Stimulated activated CD8-positive, alpha-beta memory T cell treated with anti-CD3 and anti-CD28 coated beads, Interleukin-12 subunit alpha, Interleukin-12 subunit beta, amount 100 ng/mL, for 1 hour (primary cell): ENCODE measurements around the gene GTPBP3.
"Not testable (repeated sequence)": the region's sequence is repeated elsewhere in the genome, so short reads cannot be mapped to it uniquely, and the experiment has no call there.

Experiments used
- DNase-seq: peaks from one replicate; pipeline ENCODE4 v3.0.0-alpha.2; 2020; ENCODE audit warnings: low read depth

GTPBP3 gene

GRCh38 chr19:17341845-17342244 lies 4.5 kb downstream of the GTPBP3 start:
- no peak for DNase-seq

- DNase-seq: peak; percentile 61
Measured at GRCh38 chr19:17346109-17346671, 8.8 kb downstream of the GTPBP3 start.

GRCh38 chr19:17347361-17347760 lies 10.0 kb downstream of the GTPBP3 start:
- DNase-seq: no peak

- no peak for DNase-seq
Measured at GRCh38 chr19:17347877-17348276, 10.5 kb downstream of the GTPBP3 start.

- no peak for DNase-seq
Measured at GRCh38 chr19:17348700-17349099, 11.3 kb downstream of the GTPBP3 start.

- no peak for DNase-seq
Measured at GRCh38 chr19:17351815-17352435, 14.6 kb downstream of the GTPBP3 start.

GRCh38 chr19:17352608-17353280 lies 15.4 kb downstream of the GTPBP3 start:
- no peak for DNase-seq

- DNase-seq: no peak
Measured at GRCh38 chr19:17353386-17353785, 16.0 kb downstream of the GTPBP3 start.

GRCh38 chr19:17357078-17357666 lies 19.8 kb downstream of the GTPBP3 start:
- DNase-seq: no peak

- no peak for DNase-seq
Measured at GRCh38 chr19:17357724-17358123, 20.4 kb downstream of the GTPBP3 start.

- no peak for DNase-seq
Measured at GRCh38 chr19:17358395-17358794, 21.0 kb downstream of the GTPBP3 start.

GRCh38 chr19:17359905-17360800 lies 22.8 kb downstream of the GTPBP3 start:
- DNase-seq: no peak

- not testable (repeated sequence) for DNase-seq
Measured at GRCh38 chr19:17363852-17364605, 26.7 kb downstream of the GTPBP3 start.

GRCh38 chr19:17365361-17365760 lies 28.0 kb downstream of the GTPBP3 start:
- no peak for DNase-seq

GRCh38 chr19:17370026-17370587 lies 32.8 kb downstream of the GTPBP3 start:
- DNase-seq: no peak

GRCh38 chr19:17376935-17377600 lies 39.7 kb downstream of the GTPBP3 start, which contains the start of gene PLVAP:
PLVAP (minus strand) TSS chr19:17377342; CDS start chr19:17377288, 54 bp downstream.
- DNase-seq: no peak

GRCh38 chr19:17378271-17378670 lies 40.9 kb downstream of the GTPBP3 start:
- no peak for DNase-seq

- DNase-seq: no peak
Measured at GRCh38 chr19:17379221-17379631, 41.9 kb downstream of the GTPBP3 start.

GRCh38 chr19:17380426-17381138 lies 43.2 kb downstream of the GTPBP3 start:
- DNase-seq: no peak
